GM12878 (cell line): ENCODE results near the gene XIRP1. TPM values are rescaled to one million over a fixed set of nuclear protein-coding genes. Genes with fewer than 3 reads are reported as not detected.

ENCODE experiments used
- ATAC-seq: fragments of 200-7000 bp; cut with Tn5 transposase; 3 replicates; pipeline ENCODE4 v1.9.1; 2020; ENCODE audit warnings: mild to moderate bottlenecking, moderate library complexity
- BruUV-seq: library from RNA; stranded (reverse); fragments of 400-500 nt; replicated peaks from 2 replicates; lab custom pipeline; 2021; lab: Mats Ljungman, UMichigan
- CTCF ChIA-PET: fragments of 300-600 bp; sonication (Branson Sonifier 250); formaldehyde crosslinking; extraction: SDS; loops from one replicate; lab custom pipeline; 2021; ENCODE audit warnings: inconsistent platforms; lab: Yijun Ruan, JAX
- POLR2A ChIA-PET: fragments of 350-600 bp; formaldehyde crosslinking; extraction: SDS; loops from one replicate; lab custom pipeline; 2021; ENCODE audit warnings: inconsistent platforms; lab: Charles Lee
- RAD21 ChIA-PET: fragments of 300-600 bp; sonication (Branson Sonifier 250); formaldehyde crosslinking; loops from one replicate; lab custom pipeline; 2023; ENCODE audit warnings: antibody characterized with exemption; ENCODE audit not compliant: unreplicated experiment; lab: Charles Lee
- SMC1A ChIA-PET: fragments of 300-600 bp; sonication (Branson Sonifier 250); formaldehyde crosslinking; loops from one replicate; lab custom pipeline; 2023; ENCODE audit not compliant: unreplicated experiment, uncharacterized antibody; lab: Charles Lee
- DNase-seq: peaks from one replicate; pipeline ENCODE4 v3.0.0-alpha.2; 2011; ENCODE audit warnings: low read depth, low spot score
- FAIRE-seq: peaks from 3 replicates; lab custom pipeline; 2011; peaks lifted over from hg19 to GRCh38; lab: Jason Lieb, UNC
- H2AFZ ChIP-seq: 2 replicates; pipeline ENCODE4 v1.6.0; 2011; ENCODE audit warnings: low read depth, low read length, control low read depth; ENCODE audit not compliant: control insufficient read depth
- H3K27ac ChIP-seq: 2 replicates; pipeline ENCODE4 v1.5.1; 2011; ENCODE audit warnings: control low read depth; ENCODE audit not compliant: control insufficient read depth, insufficient read depth
- H3K27me3 ChIP-seq, 2 experiments: replicated peaks in 1 of 2; 2 replicates each; pipeline versions ENCODE4 v1.6.0 to v1.6.1; 2011; ENCODE audit warnings: low read length in 1 of 2; ENCODE audit not compliant: control insufficient read depth in 2 of 2, insufficient read depth in 2 of 2
- H3K36me3 ChIP-seq, 2 experiments: 2 replicates each; pipeline ENCODE4 v1.5.1; 2011; ENCODE audit warnings: low read length in 1 of 2; ENCODE audit not compliant: control insufficient read depth in 2 of 2, insufficient read depth in 2 of 2
- H3K4me1 ChIP-seq: 2 replicates; pipeline ENCODE4 v1.6.1; 2011; ENCODE audit warnings: mild to moderate bottlenecking, low read length, moderate library complexity, mixed read lengths; ENCODE audit not compliant: control insufficient read depth, insufficient read depth
- H3K4me2 ChIP-seq: 2 replicates; pipeline ENCODE4 v1.6.0; 2011; ENCODE audit warnings: control low read depth; ENCODE audit not compliant: control insufficient read depth, insufficient read depth
- H3K4me3 ChIP-seq: fragments of 200-600 bp; sonication (generic); 2 replicates; pipeline ENCODE4 v1.5.1; 2016
- H3K79me2 ChIP-seq: 2 replicates; pipeline ENCODE4 v1.6.0; 2011; ENCODE audit warnings: low read length; ENCODE audit not compliant: control insufficient read depth, insufficient read depth
- H3K9ac ChIP-seq: 2 replicates; pipeline ENCODE4 v1.8.0; 2011; ENCODE audit warnings: low read length, control low read depth, mixed read lengths; ENCODE audit not compliant: control insufficient read depth, insufficient read depth
- H3K9me3 ChIP-seq: replicated peaks from 3 replicates; pipeline ENCODE4 v1.5.1; 2011; ENCODE audit warnings: mild to moderate bottlenecking, low read length; ENCODE audit not compliant: control insufficient read depth, insufficient read depth
- H4K20me1 ChIP-seq: 2 replicates; pipeline ENCODE4 v1.6.0; 2011; ENCODE audit not compliant: control insufficient read depth, insufficient read depth
- BHLHE40 ChIP-seq, 2 experiments: fragments of 450-650 bp in 1 of 2; IDR thresholded peaks; 2 replicates each; pipeline ENCODE4 v1.6.1; 2011 to 2017; ENCODE audit warnings: low read depth in 2 of 2, borderline replicate concordance in 1 of 2, improper control_type of control experiment in 1 of 2, low read length in 1 of 2, mild to moderate bottlenecking in 1 of 2
- CTCF ChIP-seq, 3 experiments: IDR thresholded peaks in 2 of 3; conservative IDR thresholded peaks in 1 of 3; 2 replicates each; pipeline ENCODE4 v1.5.1; 2011; ENCODE audit warnings: low read depth in 3 of 3, low read length in 3 of 3, mild to moderate bottlenecking in 3 of 3, control low read depth in 2 of 3, moderate library complexity in 2 of 3, inconsistent platforms in 1 of 3, mixed read lengths in 1 of 3; ENCODE audit not compliant: control insufficient read depth in 2 of 3, insufficient read depth in 1 of 3; ENCODE audit errors: extremely low read depth in 1 of 3
- EGR1 ChIP-seq, 2 experiments: IDR thresholded peaks; 1 replicate in 1 of 2; 2 replicates in 1 of 2; pipeline ENCODE4 v1.6.1; 2011 to 2012; ENCODE audit warnings: low read depth in 2 of 2, low read length in 2 of 2, borderline replicate concordance in 1 of 2, mild to moderate bottlenecking in 1 of 2, moderate library complexity in 1 of 2
- GABPA ChIP-seq: IDR thresholded peaks from 2 replicates; pipeline ENCODE4 v1.6.1; 2014; ENCODE audit warnings: antibody characterized with exemption, low read depth, mild to moderate bottlenecking, inconsistent platforms
- IRF3 ChIP-seq: fragments of 450-650 bp; IDR thresholded peaks from 2 replicates; pipeline ENCODE4 v1.6.1; 2014; ENCODE audit warnings: mild to moderate bottlenecking
- MXI1 ChIP-seq: fragments of 150-350 bp; IDR thresholded peaks from 2 replicates; pipeline ENCODE4 v1.6.1; 2011; ENCODE audit warnings: low read depth, mild to moderate bottlenecking, inconsistent platforms, low read length, improper control_type of control experiment
- NFIC ChIP-seq: IDR thresholded peaks from 2 replicates; pipeline ENCODE4 v1.6.1; 2012; ENCODE audit warnings: low read depth, mild to moderate bottlenecking, inconsistent platforms, low read length, moderate library complexity
- SPI1 ChIP-seq: IDR thresholded peaks from 2 replicates; pipeline ENCODE4 v1.6.1; 2011; ENCODE audit warnings: low read depth, mild to moderate bottlenecking, low read length, moderate library complexity, borderline replicate concordance; ENCODE audit not compliant: insufficient read depth
- ZBTB40 ChIP-seq: fragments of 450-650 bp; IDR thresholded peaks from 2 replicates; pipeline ENCODE4 v1.6.1; 2016; ENCODE audit warnings: mild to moderate bottlenecking, moderate library complexity, borderline replicate concordance
- ZSCAN29 ChIP-seq: fragments of 450-650 bp; IDR thresholded peaks from 2 replicates; pipeline ENCODE4 v1.6.1; 2017; ENCODE audit warnings: mild to moderate bottlenecking, moderate library complexity
- WGBS: methylation state at CpG from one replicate; pipeline ENCODE4 v1.1.6; 2016; ENCODE audit warnings: low lambda C conversion rate; ENCODE audit not compliant: insufficient replicate concordance, insufficient coverage; ENCODE audit errors: missing lambda C conversion rate; 5-methylcytosine and 5-hydroxymethylcytosine counted together
- in situ Hi-C: fragments of 300-500 bp; cut with MboI; formaldehyde crosslinking; loops from 9 replicates; pipeline ENCODE4 v1.14.3; 2018; ENCODE audit warnings: mixed read lengths
- intact Hi-C: fragments of 100-400 bp; cut with micrococcal nuclease; formaldehyde crosslinking; loops from one replicate; pipeline ENCODE4 v1.14.2; 2022; ENCODE audit not compliant: unreplicated experiment
- polyA plus RNA-seq, 11 experiments: library from polyadenylated mRNA; depleted of rRNA in 4 of 11; unstranded in 6 of 11; stranded (reverse) in 5 of 11; fragments of >200 nt; fragmentation: Nextera tagmentation in 4 of 11; fragmentation: Illumina TruSeq in 1 of 11; extraction: Ambion mirVana in 4 of 11; extraction: Trizol in 1 of 11; gene quantifications; 1 replicate in 1 of 11; 2 replicates in 10 of 11; pipeline versions ENCODE4 v1.2.1 to v1.2.3, GENCODE V29; 2011 to 2016; ENCODE audit warnings: inconsistent platforms in 2 of 11, missing spikeins in 2 of 11, low read depth in 1 of 11
- total RNA-seq, 4 experiments: library from RNA; depleted of rRNA in 3 of 4; stranded (reverse); fragments of >200 nt in 3 of 4; fragmentation: Illumina TruSeq in 1 of 4; extraction: Trizol in 1 of 4; gene quantifications; 2 replicates each; pipeline versions ENCODE4 v1.2.1 to v1.2.3, GENCODE V29; 2013 to 2021

Gene XIRP1
- total and polyA plus RNA-seq, 10 of the 15 experiments (the other 5 are each of a cell fraction or from before 2014, with no cell fraction given) = 0.03 to 0.38 (median 0.08) TPM; not detected in 1

- no peaks in the 10 kb centered on the region for H4K20me1 ChIP-seq
- H2AFZ ChIP-seq = no peak overlapping the region
- H3K27me3 ChIP-seq = no peaks in the 10 kb centered on the region
- no peak overlapping the region for H3K9ac ChIP-seq
- H3K27ac ChIP-seq = no peak overlapping the region
- H3K36me3 ChIP-seq = no peaks in the 10 kb centered on the region
- 0% methylated on average over 3 of the region's 3 CpGs for WGBS
- FAIRE-seq = peak; percentile 35
- no TSS peak for BruUV-seq
- RAD21 ChIA-PET = interaction anchor here (0.8 to 1.6 kb wide), 7 partner anchors 10 to 62 kb away, joined by 3 to 9 read pairs (median 4); partner anchors contain the start of genes CX3CR1 and XIRP1
- in situ Hi-C loops (no loop called here), intact Hi-C loops (no loop called here)
- no peak for DNase-seq
- ATAC-seq = peak; percentile 91
- H3K4me2 ChIP-seq = 0 out of 2 replicates have a peak overlapping the region, but pooled peaks have one; percentile 18
- peaks cover 11% of the 10 kb centered on the region for H3K4me1 ChIP-seq
- SMC1A ChIA-PET = interaction anchor here (0.6 to 1.6 kb wide), 10 partner anchors 9 to 1884 kb away, joined by 3 to 6 read pairs (median 3); partner anchors contain the start of gene CX3CR1
- H3K4me3 ChIP-seq = no peak overlapping the region
- no peaks in the 10 kb centered on the region for H3K9me3 ChIP-seq
- H3K79me2 ChIP-seq = no peaks in the 10 kb centered on the region
- CTCF ChIA-PET = interaction anchor here (1.0 to 1.4 kb wide), 5 partner anchors 12 to 118 kb away, joined by 3 read pairs; no protein-coding TSS in a partner anchor
- POLR2A ChIA-PET = interaction anchor here (0.9 to 1.7 kb wide), 4 partner anchors 9 to 118 kb away, joined by 3 to 7 read pairs (median 4); no protein-coding TSS in a partner anchor
- peak; percentile 29; the same call in 1 of the 2 replicates for TF ChIP-seq ZBTB40
- TF ChIP-seq EGR1 (IDR thresholded peaks at IDR 0.05; ENCODE audit: borderline replicate concordance in 1 of 2, low read depth in 2 of 2, low read length in 2 of 2) = no peak
- TF ChIP-seq SPI1 = peak; percentile 90
- no peak for TF ChIP-seq BHLHE40 (IDR thresholded peaks at IDR 0.05; ENCODE audit: borderline replicate concordance in 1 of 2, low read depth in 2 of 2, low read length in 1 of 2)
- no peak for TF ChIP-seq GABPA
- peak; percentile 49; the same call in 1 of the 2 replicates for TF ChIP-seq NFIC
- TF ChIP-seq CTCF (IDR thresholded peaks at IDR 0.05 in 2 of 3, conservative IDR thresholded peaks at IDR 0.05 in 1 of 3; ENCODE audit: control insufficient read depth in 2 of 3, extremely low read depth in 1 of 3, insufficient read depth in 1 of 3, low read depth in 3 of 3, low read length in 3 of 3) = no peak
- TF ChIP-seq MXI1 = no peak
- TF ChIP-seq IRF3 = no peak
- TF ChIP-seq ZSCAN29 = no peak
Observed at GRCh38 chr3:39226106-39226741, 33.8 kb upstream of the XIRP1 start.
